Astrocyte (in vitro differentiated cells and primary cell): Measurements from ENCODE around the gene DTNBP1.

Source experiments
- CTCF ChIP-seq: IDR thresholded peaks from 2 replicates; pipeline ENCODE4 v1.5.1; 2011; ENCODE audit warnings: low read depth, mild to moderate bottlenecking, inconsistent platforms, low read length, moderate library complexity; ENCODE audit not compliant: insufficient read depth
- EZH2 ChIP-seq: IDR thresholded peaks from 2 replicates; pipeline ENCODE4 v1.6.1; 2012; ENCODE audit warnings: mild to moderate bottlenecking, low read length, inconsistent platforms; ENCODE audit not compliant: insufficient read depth

- TF ChIP-seq CTCF = no peak
- TF ChIP-seq EZH2 = no peak
Observed at GRCh38 chr6:15561447-15562199, 101.2 kb downstream of the DTNBP1 start.
